Transverse colon (tissue), 3 donors: ENCODE data around the gene DLG4.

ENCODE experiments used
- CTCF ChIP-seq, 5 experiments: fragments of 200-600 bp in 3 of 5; fragments of 450-650 bp in 2 of 5; sonication (generic) in 3 of 5; IDR thresholded peaks; 1 replicate in 2 of 5; 2 replicates in 3 of 5; pipeline ENCODE4 v1.5.1; 2016 to 2017; ENCODE audit warnings: antibody characterized with exemption in 5 of 5, inconsistent platforms in 3 of 5, mild to moderate bottlenecking in 2 of 5, moderate library complexity in 1 of 5
- EP300 ChIP-seq: sonication (generic); formaldehyde crosslinking; IDR thresholded peaks from one replicate; pipeline ENCODE4 v1.6.1; 2017; ENCODE audit warnings: antibody characterized with exemption, low read depth
- POLR2A ChIP-seq: fragments of 450-650 bp; IDR thresholded peaks from one replicate; pipeline ENCODE4 v1.6.1; 2016; ENCODE audit warnings: antibody characterized with exemption, mild to moderate bottlenecking, moderate library complexity

- TF ChIP-seq CTCF (IDR thresholded peaks at IDR 0.05): no peak
- no peak for TF ChIP-seq POLR2A
- TF ChIP-seq EP300: no peak
These were observed 2.3 kb downstream of the DLG4 start for GRCh38 chr17:7217113-7217987.
